Measurements from ENCODE around the gene PSD4.

PSD4 gene

DNA sequence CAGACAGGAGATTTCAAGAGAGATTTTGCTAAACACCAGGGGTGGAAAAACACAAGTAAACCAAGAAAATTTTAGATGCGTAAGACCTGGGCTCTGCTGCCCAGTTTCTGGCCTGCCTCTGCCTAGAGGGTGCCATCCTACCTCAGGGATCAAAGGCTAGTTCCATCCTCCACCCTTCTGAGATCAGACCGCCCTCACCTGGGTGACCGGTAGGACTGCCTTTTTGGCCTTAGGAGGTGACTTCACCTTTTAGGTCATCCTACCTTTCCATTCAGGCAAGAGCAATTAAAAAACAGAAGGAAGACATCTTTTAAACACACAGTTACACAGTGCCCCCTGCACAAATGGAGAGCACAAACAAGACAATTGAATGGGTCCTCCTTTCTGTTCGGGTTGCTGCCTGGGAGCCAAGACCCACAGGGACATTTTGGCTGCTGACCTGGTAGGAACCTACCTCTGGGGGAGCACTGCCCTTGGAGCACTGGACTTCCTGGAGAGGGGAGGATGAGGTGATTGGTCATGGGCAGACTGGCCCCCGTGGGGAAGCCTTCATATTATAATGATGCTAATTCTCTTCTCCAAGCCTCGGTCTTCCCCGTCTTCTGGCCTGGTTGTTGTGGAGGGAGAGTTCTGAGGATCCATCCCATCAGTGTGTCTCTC, 3.1 kb downstream of the PSD4 start:
- no peak overlapping the region for H3K18ac ChIP-seq (ENCODE audit: low read depth in 1 of 2, low read length in 2 of 2)
- H3K4ac ChIP-seq (ENCODE audit: low read depth in 1 of 2, low read length in 2 of 2): no peak overlapping the region
- no peak overlapping the region for H2AK5ac ChIP-seq (ENCODE audit: low read length, severe bottlenecking)
- no peak overlapping the region for H3K4me2 ChIP-seq (ENCODE audit: low read length, poor library complexity, severe bottlenecking)
- H3K23ac ChIP-seq (ENCODE audit: low read length in 2 of 2): no peak overlapping the region
- H4K8ac ChIP-seq (ENCODE audit: low read length): no peak overlapping the region
- no peak overlapping the region for H3K14ac ChIP-seq (ENCODE audit: low read length in 2 of 2)
- H2BK5ac ChIP-seq (ENCODE audit: low read depth, low read length, poor library complexity, severe bottlenecking): no peak overlapping the region
- no peak overlapping the region for H2BK120ac ChIP-seq (ENCODE audit: low read depth, low read length)
- no peak overlapping the region for H2BK15ac ChIP-seq (ENCODE audit: low read depth, poor library complexity, severe bottlenecking)
- H3K4me1 ChIP-seq (ENCODE audit: control insufficient read depth, insufficient read depth, low read depth, low read length): peaks cover 16% of the 10 kb centered on the region
- 81% methylated on average over 6 of the region's 7 CpGs for WGBS
- H3K27me3 ChIP-seq (ENCODE audit: control insufficient read depth in 1 of 2, insufficient read depth in 1 of 2, low read length in 2 of 2): no peaks in the 10 kb centered on the region
- H3K9me3 ChIP-seq (ENCODE audit: control insufficient read depth, low read length): no peaks in the 10 kb centered on the region
- H2AFZ ChIP-seq (ENCODE audit: low read depth, low read length): no peak overlapping the region
- H3K36me3 ChIP-seq (ENCODE audit: control insufficient read depth in 1 of 2, insufficient read depth in 2 of 2, low read depth in 1 of 2, low read length in 2 of 2): peaks cover 0 to 3% of the 10 kb centered on the region in 2 experiments
- H2BK12ac ChIP-seq (ENCODE audit: low read length in 2 of 2): no peak overlapping the region
- H3K4me3 ChIP-seq (ENCODE audit: insufficient read depth in 1 of 2, low read depth in 1 of 2, low read length in 2 of 2): no peak overlapping the region
- no peak overlapping the region for H4K91ac ChIP-seq (ENCODE audit: low read length)
- H3K27ac ChIP-seq (ENCODE audit: low read length, poor library complexity, severe bottlenecking): no peak overlapping the region
- H3K79me1 ChIP-seq (replicated peaks; ENCODE audit: low read length, poor library complexity, severe bottlenecking): no peaks in the 10 kb centered on the region
- H3K9ac ChIP-seq (ENCODE audit: low read length): no peak overlapping the region
- no peak for DNase-seq

DNA sequence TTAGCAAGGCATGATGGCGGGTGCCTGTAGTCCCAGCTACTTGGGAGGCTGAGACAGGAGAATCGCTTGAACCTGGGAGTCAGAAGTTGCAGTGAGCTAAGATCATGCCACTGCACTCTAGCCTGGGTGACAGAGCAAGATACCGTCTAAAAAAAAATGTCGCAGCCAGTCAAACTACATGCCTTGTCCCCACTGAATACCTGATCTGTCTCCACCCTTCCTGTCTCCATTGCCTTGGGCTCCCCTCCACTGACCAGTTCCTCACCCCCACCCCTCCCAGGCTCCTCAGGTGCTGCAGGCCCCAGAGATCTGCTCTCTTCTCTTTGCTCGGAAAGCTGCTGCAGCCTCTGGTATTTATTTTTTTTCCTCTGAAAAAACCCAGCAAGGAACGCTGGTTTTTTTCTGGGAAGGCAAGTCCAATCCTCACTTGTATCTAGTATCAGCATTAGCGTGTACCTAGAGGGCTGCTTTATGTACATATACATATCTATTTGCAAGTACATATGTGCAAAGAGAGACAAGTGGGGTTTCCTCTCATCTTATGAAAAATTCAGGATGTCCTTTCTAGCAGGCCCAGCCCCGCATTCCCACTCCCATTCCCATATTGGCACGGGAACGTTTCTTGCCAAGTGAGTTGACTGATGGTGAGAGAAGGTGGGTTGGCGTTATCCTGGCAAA, 4.4 kb downstream of the PSD4 start:
- no peak overlapping the region for H3K14ac ChIP-seq (ENCODE audit: low read length in 2 of 2)
- H3K4ac ChIP-seq (ENCODE audit: low read depth in 1 of 2, low read length in 2 of 2): no peak overlapping the region
- H4K8ac ChIP-seq (ENCODE audit: low read length): no peak overlapping the region
- H3K27ac ChIP-seq (ENCODE audit: low read length, poor library complexity, severe bottlenecking): no peak overlapping the region
- H3K23ac ChIP-seq (ENCODE audit: low read length in 2 of 2): no peak overlapping the region
- no peak overlapping the region for H3K4me2 ChIP-seq (ENCODE audit: low read length, poor library complexity, severe bottlenecking)
- H2BK120ac ChIP-seq (ENCODE audit: low read depth, low read length): no peak overlapping the region
- no peak overlapping the region for H2BK5ac ChIP-seq (ENCODE audit: low read depth, low read length, poor library complexity, severe bottlenecking)
- peaks cover 0 to 15% of the 10 kb centered on the region in 2 experiments for H3K36me3 ChIP-seq (ENCODE audit: control insufficient read depth in 1 of 2, insufficient read depth in 2 of 2, low read depth in 1 of 2, low read length in 2 of 2)
- no peaks in the 10 kb centered on the region for H3K79me1 ChIP-seq (replicated peaks; ENCODE audit: low read length, poor library complexity, severe bottlenecking)
- 87% methylated on average over 8 of the region's 11 CpGs for WGBS
- DNase-seq: no peak
- no peak overlapping the region for H3K18ac ChIP-seq (ENCODE audit: low read depth in 1 of 2, low read length in 2 of 2)
- H3K4me3 ChIP-seq (ENCODE audit: insufficient read depth in 1 of 2, low read depth in 1 of 2, low read length in 2 of 2): no peak overlapping the region
- H2AFZ ChIP-seq (ENCODE audit: low read depth, low read length): no peak overlapping the region
- H3K4me1 ChIP-seq (ENCODE audit: control insufficient read depth, insufficient read depth, low read depth, low read length): peaks cover 16% of the 10 kb centered on the region
- no peaks in the 10 kb centered on the region for H3K27me3 ChIP-seq (ENCODE audit: control insufficient read depth in 1 of 2, insufficient read depth in 1 of 2, low read length in 2 of 2)
- no peak overlapping the region for H2BK15ac ChIP-seq (ENCODE audit: low read depth, poor library complexity, severe bottlenecking)
- no peak overlapping the region for H3K9ac ChIP-seq (ENCODE audit: low read length)
- H4K91ac ChIP-seq (ENCODE audit: low read length): no peak overlapping the region
- no peak overlapping the region for H2BK12ac ChIP-seq (ENCODE audit: low read length in 2 of 2)
- no peak overlapping the region for H2AK5ac ChIP-seq (ENCODE audit: low read length, severe bottlenecking)
- H3K9me3 ChIP-seq (ENCODE audit: control insufficient read depth, low read length): no peaks in the 10 kb centered on the region

DNA sequence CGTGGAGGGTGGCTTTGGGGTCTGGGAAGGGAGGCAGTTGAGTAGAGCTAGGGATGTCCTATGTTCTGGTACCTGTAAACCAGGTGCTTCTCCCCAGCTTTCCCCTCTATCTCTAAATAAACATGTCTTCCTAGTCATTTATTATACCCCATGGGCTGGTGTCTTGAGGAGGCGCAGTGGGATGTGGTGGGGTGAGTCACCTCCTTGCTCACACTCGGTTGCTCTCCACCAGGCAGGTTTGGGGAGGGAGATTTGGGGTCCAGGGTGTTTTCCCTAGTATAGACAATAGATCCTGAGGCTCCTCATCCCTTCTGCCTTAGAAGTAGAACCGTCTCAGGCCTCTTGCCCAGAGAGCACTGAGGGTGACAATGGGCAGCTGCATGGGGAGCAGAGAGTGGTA, 5.1 kb downstream of the PSD4 start:
- H2BK15ac ChIP-seq (ENCODE audit: low read depth, poor library complexity, severe bottlenecking): no peak overlapping the region
- no peak for DNase-seq
- H4K8ac ChIP-seq (ENCODE audit: low read length): no peak overlapping the region
- no peaks in the 10 kb centered on the region for H3K9me3 ChIP-seq (ENCODE audit: control insufficient read depth, low read length)
- H3K27me3 ChIP-seq (ENCODE audit: control insufficient read depth in 1 of 2, insufficient read depth in 1 of 2, low read length in 2 of 2): no peaks in the 10 kb centered on the region
- no peak overlapping the region for H2AFZ ChIP-seq (ENCODE audit: low read depth, low read length)
- no peak overlapping the region for H3K4me2 ChIP-seq (ENCODE audit: low read length, poor library complexity, severe bottlenecking)
- H3K27ac ChIP-seq (ENCODE audit: low read length, poor library complexity, severe bottlenecking): no peak overlapping the region
- H2BK5ac ChIP-seq (ENCODE audit: low read depth, low read length, poor library complexity, severe bottlenecking): no peak overlapping the region
- no peak overlapping the region for H3K18ac ChIP-seq (ENCODE audit: low read depth in 1 of 2, low read length in 2 of 2)
- H3K79me1 ChIP-seq (replicated peaks; ENCODE audit: low read length, poor library complexity, severe bottlenecking): no peaks in the 10 kb centered on the region
- no peak overlapping the region for H3K4ac ChIP-seq (ENCODE audit: low read depth in 1 of 2, low read length in 2 of 2)
- no peak overlapping the region for H2BK120ac ChIP-seq (ENCODE audit: low read depth, low read length)
- H4K91ac ChIP-seq (ENCODE audit: low read length): no peak overlapping the region
- WGBS: 71% methylated on average over 3 of the region's 4 CpGs
- H3K9ac ChIP-seq (ENCODE audit: low read length): no peak overlapping the region
- H3K4me1 ChIP-seq (ENCODE audit: control insufficient read depth, insufficient read depth, low read depth, low read length): peaks cover 16% of the 10 kb centered on the region
- H3K36me3 ChIP-seq (ENCODE audit: control insufficient read depth in 1 of 2, insufficient read depth in 2 of 2, low read depth in 1 of 2, low read length in 2 of 2): peaks cover 0 to 16% of the 10 kb centered on the region in 2 experiments
- H3K4me3 ChIP-seq (ENCODE audit: insufficient read depth in 1 of 2, low read depth in 1 of 2, low read length in 2 of 2): no peak overlapping the region
- H2BK12ac ChIP-seq (ENCODE audit: low read length in 2 of 2): no peak overlapping the region
- no peak overlapping the region for H3K14ac ChIP-seq (ENCODE audit: low read length in 2 of 2)
- no peak overlapping the region for H3K23ac ChIP-seq (ENCODE audit: low read length in 2 of 2)
- H2AK5ac ChIP-seq (ENCODE audit: low read length, severe bottlenecking): no peak overlapping the region

DNA sequence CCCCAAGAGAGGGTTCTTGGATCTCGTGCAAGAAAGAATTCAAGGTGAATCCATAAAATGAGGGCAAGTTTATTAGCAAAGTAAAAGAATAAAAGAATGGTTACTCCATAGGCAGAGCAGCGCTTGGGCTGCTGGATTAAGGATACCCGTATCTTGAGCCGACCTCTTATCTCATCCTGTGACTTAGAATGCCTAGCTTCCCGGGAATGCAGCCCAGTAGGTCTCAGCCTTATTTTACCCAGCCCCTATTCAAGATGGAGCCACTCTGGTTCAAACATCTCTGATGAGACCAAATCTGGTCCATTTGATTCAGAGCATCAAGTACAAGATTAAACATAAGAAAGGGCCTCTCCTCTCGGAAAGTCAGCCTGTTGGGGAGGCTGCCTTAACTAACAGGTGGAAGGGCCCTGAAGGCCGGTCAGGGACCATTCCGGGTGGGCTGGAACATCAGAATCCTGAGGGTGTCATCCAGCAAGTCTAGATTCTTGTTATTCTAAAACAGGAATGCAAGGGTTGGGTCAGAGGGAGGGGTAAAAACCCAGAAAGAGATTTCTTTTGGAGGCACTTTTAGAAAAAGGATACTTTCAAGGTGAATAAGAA, 5.8 kb downstream of the PSD4 start:
- no peak overlapping the region for H3K4ac ChIP-seq (ENCODE audit: low read depth in 1 of 2, low read length in 2 of 2)
- H3K14ac ChIP-seq (ENCODE audit: low read length in 2 of 2): no peak overlapping the region
- H3K9me3 ChIP-seq (ENCODE audit: control insufficient read depth, low read length): no peaks in the 10 kb centered on the region

More for the DNA sequence above, 5.8 kb downstream of the PSD4 start:
- no peak for DNase-seq
- 86% methylated on average over 8 of the region's 8 CpGs for WGBS
- Histone ChIP-seq H2BK12ac (ENCODE audit: low read length in 2 of 2) (no peak overlapping the region), H3K23ac (ENCODE audit: low read length in 2 of 2) (no peak overlapping the region), H3K9ac (ENCODE audit: low read length) (no peak overlapping the region), H3K4me2 (ENCODE audit: low read length, poor library complexity, severe bottlenecking) (no peak overlapping the region), H2BK15ac (ENCODE audit: low read depth, poor library complexity, severe bottlenecking) (no peak overlapping the region), H4K8ac (ENCODE audit: low read length) (no peak overlapping the region), H2BK120ac (ENCODE audit: low read depth, low read length) (no peak overlapping the region), H3K27me3 (ENCODE audit: control insufficient read depth in 1 of 2, insufficient read depth in 1 of 2, low read length in 2 of 2) (no peaks in the 10 kb centered on the region), H4K91ac (ENCODE audit: low read length) (no peak overlapping the region), H3K4me3 (ENCODE audit: insufficient read depth in 1 of 2, low read depth in 1 of 2, low read length in 2 of 2) (no peak overlapping the region), H2BK5ac (ENCODE audit: low read depth, low read length, poor library complexity, severe bottlenecking) (no peak overlapping the region), H2AK5ac (ENCODE audit: low read length, severe bottlenecking) (no peak overlapping the region), H3K36me3 (ENCODE audit: control insufficient read depth in 1 of 2, insufficient read depth in 2 of 2, low read depth in 1 of 2, low read length in 2 of 2) (peaks cover 0 to 16% of the 10 kb centered on the region in 2 experiments), H3K27ac (ENCODE audit: low read length, poor library complexity, severe bottlenecking) (no peak overlapping the region), H3K4me1 (ENCODE audit: control insufficient read depth, insufficient read depth, low read depth, low read length) (peaks cover 13% of the 10 kb centered on the region), H3K79me1 (replicated peaks; ENCODE audit: low read length, poor library complexity, severe bottlenecking) (no peaks in the 10 kb centered on the region), H3K18ac (ENCODE audit: low read depth in 1 of 2, low read length in 2 of 2) (no peak overlapping the region), H2AFZ (ENCODE audit: low read depth, low read length) (no peak overlapping the region)

Data from mesenchymal stem cell (in vitro differentiated cells and primary cell).